GM13976 (cell line): ENCODE measurements around the gene ZBP1.

Experiments used
- DNase-seq: peaks from one replicate; pipeline ENCODE4 v3.0.0; 2012; ENCODE audit warnings: low spot score
- in situ Hi-C: fragments of 300-500 bp; cut with MboI; formaldehyde crosslinking; loops from one replicate; pipeline ENCODE4 v1.12.0; 2022; ENCODE audit warnings: low sequenced_read_pairs, mixed read lengths, inconsistent platforms; ENCODE audit not compliant: unreplicated experiment
- TF ChIP-seq, protein P1 (sequence below): IDR thresholded peaks from 2 replicates; pipeline ENCODE4 v1.5.1; 2012; ENCODE audit warnings: borderline replicate concordance, mild to moderate bottlenecking; ENCODE audit not compliant: insufficient read depth; ENCODE audit errors: extremely low read depth, missing control alignments, control extremely low read depth

ZBP1 gene

DNA sequence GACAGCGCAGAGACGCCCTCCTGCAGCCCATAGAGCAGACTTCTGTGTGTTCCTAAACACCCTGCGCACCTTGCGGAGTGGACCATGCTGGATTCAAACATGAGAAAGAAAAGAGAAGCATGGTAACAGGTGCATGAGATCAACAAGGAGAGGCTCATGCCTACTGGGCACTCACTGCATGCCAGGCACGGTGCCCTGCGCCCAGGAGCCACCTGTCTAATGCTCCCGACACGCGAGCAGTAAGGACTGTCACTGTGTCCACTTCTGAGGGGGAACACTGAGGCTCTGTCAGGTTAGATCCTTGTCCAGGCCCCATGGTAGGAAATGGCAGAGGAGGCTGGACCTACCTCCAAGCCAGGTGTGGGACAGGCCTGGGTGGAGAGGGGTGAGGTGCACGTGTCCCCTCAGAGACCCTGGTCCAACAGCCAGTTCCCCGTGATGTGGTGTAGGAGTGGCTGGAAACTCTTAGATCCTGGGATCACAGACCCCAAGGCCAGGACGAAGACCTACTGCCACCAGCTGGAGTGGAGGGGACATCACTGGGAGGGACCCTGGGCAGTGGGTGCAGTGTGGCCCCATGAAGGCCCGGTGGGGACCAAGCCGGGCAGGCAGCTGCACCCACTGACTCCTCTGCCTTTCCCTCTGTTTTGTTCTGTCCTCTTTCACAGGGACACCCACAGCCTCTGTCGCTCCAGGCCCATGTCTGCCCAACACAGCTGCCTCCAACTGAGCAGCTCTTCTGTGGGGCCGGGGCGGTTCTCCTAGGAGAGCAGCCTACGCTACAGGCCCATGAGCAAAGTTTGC is 29.5 kb downstream of the ZBP1 start:
- DNase-seq, result no peak
- in situ Hi-C loops, result loop anchor here (10.0 kb wide), 2 partner anchors 76 to 206 kb away; no protein-coding TSS in a partner anchor
- TF ChIP-seq, protein P1, sequence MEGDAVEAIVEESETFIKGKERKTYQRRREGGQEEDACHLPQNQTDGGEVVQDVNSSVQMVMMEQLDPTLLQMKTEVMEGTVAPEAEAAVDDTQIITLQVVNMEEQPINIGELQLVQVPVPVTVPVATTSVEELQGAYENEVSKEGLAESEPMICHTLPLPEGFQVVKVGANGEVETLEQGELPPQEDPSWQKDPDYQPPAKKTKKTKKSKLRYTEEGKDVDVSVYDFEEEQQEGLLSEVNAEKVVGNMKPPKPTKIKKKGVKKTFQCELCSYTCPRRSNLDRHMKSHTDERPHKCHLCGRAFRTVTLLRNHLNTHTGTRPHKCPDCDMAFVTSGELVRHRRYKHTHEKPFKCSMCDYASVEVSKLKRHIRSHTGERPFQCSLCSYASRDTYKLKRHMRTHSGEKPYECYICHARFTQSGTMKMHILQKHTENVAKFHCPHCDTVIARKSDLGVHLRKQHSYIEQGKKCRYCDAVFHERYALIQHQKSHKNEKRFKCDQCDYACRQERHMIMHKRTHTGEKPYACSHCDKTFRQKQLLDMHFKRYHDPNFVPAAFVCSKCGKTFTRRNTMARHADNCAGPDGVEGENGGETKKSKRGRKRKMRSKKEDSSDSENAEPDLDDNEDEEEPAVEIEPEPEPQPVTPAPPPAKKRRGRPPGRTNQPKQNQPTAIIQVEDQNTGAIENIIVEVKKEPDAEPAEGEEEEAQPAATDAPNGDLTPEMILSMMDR, result no peak

DNA sequence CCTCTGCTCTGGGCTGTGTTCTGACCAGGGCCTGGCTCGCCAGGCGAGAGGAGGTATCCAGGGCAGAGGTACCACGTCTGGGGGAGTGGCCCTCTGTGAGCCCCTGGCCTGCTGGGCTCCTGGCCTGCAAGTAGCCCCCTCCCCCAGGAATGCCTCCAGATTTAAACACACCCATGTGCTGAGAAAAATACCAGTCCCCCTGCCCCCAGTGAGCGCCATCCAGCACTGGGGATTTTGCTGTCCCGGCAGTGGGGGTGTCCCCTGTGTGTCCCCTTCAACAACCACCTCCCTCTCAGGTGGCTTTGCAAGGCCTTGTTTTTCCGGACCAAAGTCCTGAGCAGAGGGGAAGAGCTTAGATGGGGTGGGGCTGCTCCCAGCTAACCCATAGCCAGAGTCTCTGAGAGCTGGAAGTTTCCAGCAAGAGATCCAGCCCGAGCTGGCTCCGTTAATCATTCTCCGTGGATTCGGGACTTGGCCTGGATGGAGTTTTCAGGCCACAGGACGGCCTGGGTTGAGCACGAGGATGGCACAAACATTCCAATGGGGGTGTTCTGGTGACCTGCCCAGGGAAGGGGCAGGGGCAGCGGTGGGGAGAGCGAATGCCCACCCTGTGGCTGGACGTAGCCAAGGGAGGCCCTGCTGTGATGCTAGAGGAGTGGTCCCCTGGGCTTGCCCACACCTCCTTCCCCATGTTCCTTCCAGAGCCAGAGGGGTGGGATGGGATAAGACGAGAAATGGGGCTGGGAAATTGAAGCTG is 30.3 kb downstream of the ZBP1 start:
- in situ Hi-C loops, result loop anchor here (10.0 kb wide), 2 partner anchors 75 to 205 kb away; no protein-coding TSS in a partner anchor
- DNase-seq, result no peak
- TF ChIP-seq, protein P1, result no peak

DNA sequence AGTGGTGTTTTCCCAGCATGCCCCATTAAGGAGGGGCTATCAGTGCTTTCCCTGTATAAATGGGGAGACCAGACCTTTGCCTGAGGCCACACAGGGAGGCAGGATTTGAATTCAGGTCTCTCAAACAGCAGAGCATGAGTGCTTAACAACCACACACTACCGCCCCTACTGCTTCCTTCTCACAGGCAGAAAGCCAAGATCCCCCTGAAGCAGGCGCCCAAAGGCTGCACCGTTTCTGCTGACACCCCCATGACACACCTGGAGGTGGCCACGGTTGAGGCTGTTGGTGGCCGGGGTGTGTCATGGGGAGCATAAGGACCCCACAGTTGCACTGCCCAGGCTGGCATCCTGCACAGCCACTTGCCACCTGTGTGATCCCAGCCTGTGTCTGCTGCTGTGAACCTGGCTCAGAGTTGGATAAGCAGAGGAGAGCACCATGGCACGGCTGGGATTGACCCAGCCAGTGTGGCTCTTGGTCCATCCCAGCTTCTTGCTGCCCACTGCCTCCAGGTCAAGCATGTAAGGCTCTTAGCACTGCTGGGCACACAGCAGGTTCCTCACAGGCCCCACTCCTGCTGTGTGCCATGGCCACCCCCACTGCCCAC is 31.0 kb downstream of the ZBP1 start:
- no peak for DNase-seq
- TF ChIP-seq, protein P1, result no peak
- in situ Hi-C loops, result no loop called here

DNA sequence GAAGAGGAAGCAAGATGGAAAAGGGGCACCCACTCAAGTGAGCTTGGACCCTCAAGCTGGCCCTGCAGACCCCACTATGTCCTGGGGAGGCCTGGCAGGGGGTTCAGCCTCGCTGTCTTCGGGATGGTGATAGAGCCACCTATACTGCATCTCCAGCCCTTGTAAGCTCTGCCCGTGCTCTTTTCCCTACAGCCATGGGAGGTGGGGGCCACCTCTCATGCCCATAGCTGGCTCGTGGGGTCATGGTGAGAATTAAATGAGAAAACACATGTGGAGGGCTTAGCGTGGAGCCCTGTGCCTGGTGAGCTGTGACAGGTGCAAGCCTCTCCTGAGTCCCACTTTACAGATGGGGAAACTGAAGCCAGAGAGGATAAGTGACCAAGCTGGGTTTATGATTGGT is 31.6 kb downstream of the ZBP1 start:
- in situ Hi-C loops, result no loop called here
- DNase-seq, result no peak
- TF ChIP-seq, protein P1, result no peak

DNA sequence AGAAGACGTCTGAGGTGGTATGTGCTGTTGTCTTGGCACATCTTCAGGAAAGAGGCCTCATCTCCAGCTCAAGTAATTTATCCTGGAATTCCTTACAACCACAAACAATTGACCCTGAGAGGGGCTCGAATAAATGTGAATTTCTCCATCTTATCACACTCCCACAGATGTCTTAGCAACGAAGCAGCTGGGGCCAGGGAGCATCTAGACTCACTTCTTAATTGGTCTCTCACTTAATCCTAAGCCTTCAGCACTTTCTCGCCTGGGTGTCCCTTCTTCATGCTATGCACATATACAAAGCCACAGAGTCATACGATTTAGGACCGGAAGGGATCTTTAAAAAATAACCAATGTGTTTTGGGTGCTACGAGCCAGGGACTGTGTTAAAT is 32.2 kb downstream of the ZBP1 start:
- in situ Hi-C loops, result no loop called here
- TF ChIP-seq, protein P1, result no peak
- DNase-seq, result no peak

DNA sequence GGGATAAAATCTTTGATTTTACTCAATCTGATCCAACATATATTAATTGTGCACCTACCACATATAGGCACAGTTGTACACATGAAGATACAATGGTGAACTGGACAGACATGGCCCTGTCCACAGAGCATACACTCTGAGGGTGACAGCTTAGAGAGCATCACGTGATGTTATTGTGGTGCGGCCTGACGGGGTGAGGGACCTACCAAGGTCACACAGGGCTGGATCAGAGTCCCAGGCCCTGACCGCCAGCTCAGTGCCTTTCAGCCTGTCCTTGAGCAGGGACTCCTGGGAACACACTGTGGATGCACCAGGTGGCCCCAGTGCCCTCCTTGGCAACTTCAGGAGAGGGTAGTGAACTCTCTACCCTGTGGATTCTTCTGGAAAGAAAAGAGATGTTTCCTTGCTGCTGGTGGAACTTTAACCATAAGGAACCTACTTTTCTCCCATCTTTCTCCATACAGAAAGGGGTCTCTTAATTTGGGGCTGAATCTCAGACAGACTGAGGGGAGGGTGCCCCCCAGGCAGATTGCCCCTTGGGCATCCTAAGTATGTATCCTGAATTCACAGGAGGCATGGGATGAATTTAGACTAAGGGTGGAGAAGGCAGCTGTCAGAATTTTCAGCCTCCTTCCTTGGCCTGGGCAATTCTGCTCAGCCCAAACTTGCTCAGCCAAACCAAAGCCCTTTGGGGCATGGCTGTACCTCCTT is 32.8 kb downstream of the ZBP1 start:
- in situ Hi-C loops, result no loop called here
- TF ChIP-seq, protein P1, result no peak
- DNase-seq, result no peak
